ENCODE data around the gene CMC1.
A peak's percentile ranks its signal among the peaks of the same experiment; 100 is the strongest.
"Not testable (repeated sequence)": the region's sequence is repeated elsewhere in the genome, so short reads cannot be mapped to it uniquely, and the experiment has no call there.

CMC1 gene

GRCh38 chr3:28241221-28242160 lies at the start of gene CMC1:
TSS of gene CMC1 (plus strand) at chr3:28241619. CDS start at chr3:28241794, 175 bp downstream.
- peak; percentile 84 to 94 for DNase-seq

- no peak for DNase-seq
These were observed 43.3 kb upstream of the CMC1 start for GRCh38 chr3:28198161-28198560.

- no peak for DNase-seq
These were observed 42.4 kb upstream of the CMC1 start for GRCh38 chr3:28198974-28199373.

GRCh38 chr3:28199643-28200042 lies 41.8 kb upstream of the CMC1 start:
- DNase-seq, result not testable (repeated sequence)

- DNase-seq, result not testable (repeated sequence)
These were observed 41.0 kb upstream of the CMC1 start for GRCh38 chr3:28200366-28200848.

GRCh38 chr3:28206479-28206878 lies 34.9 kb upstream of the CMC1 start:
- DNase-seq, result no peak

- no peak for DNase-seq
These were observed 34.3 kb upstream of the CMC1 start for GRCh38 chr3:28207000-28207733.

- DNase-seq, result no peak
These were observed 30.3 kb upstream of the CMC1 start for GRCh38 chr3:28210968-28211713.

GRCh38 chr3:28212681-28213080 lies 28.7 kb upstream of the CMC1 start:
- no peak for DNase-seq

GRCh38 chr3:28215407-28215806 lies 26.0 kb upstream of the CMC1 start:
- no peak for DNase-seq

- DNase-seq, result no peak
These were observed 23.1 kb upstream of the CMC1 start for GRCh38 chr3:28218071-28218916.

GRCh38 chr3:28218917-28219198 lies 22.6 kb upstream of the CMC1 start:
- DNase-seq, result no peak

GRCh38 chr3:28224430-28224829 lies 17.0 kb upstream of the CMC1 start:
- DNase-seq, result no peak

GRCh38 chr3:28226020-28226419 lies 15.4 kb upstream of the CMC1 start:
- DNase-seq, result no peak

- DNase-seq, result no peak
These were observed 12.8 kb upstream of the CMC1 start for GRCh38 chr3:28228623-28229022.

- DNase-seq, result no peak
These were observed 8.8 kb upstream of the CMC1 start for GRCh38 chr3:28232659-28233058.

GRCh38 chr3:28234454-28234853 lies 7.0 kb upstream of the CMC1 start:
- DNase-seq, result no peak

- DNase-seq, result no peak
These were observed 2.3 kb upstream of the CMC1 start for GRCh38 chr3:28239108-28239507.

GRCh38 chr3:28240441-28240840 lies 978 bp upstream of the CMC1 start:
- DNase-seq, result peak in 1 of 2 experiments; percentile 1

GRCh38 chr3:28242519-28242918 lies 1.1 kb downstream of the CMC1 start:
- no peak for DNase-seq

- DNase-seq, result no peak
These were observed 2.1 kb downstream of the CMC1 start for GRCh38 chr3:28243424-28244106.

GRCh38 chr3:28244491-28244890 lies 3.1 kb downstream of the CMC1 start:
- no peak for DNase-seq
